Aortic smooth muscle cell (primary cell): ENCODE results near the gene NATD1. TPM values are rescaled to one million over a fixed set of nuclear protein-coding genes. Genes with fewer than 3 reads are reported as not detected.

ENCODE experiments used
- total RNA-seq: library from RNA; depleted of rRNA; stranded (reverse); fragments of >200 nt; gene quantifications from 2 replicates; pipeline ENCODE4 v1.2.3, GENCODE V29; 2014

NATD1 gene
- 1.6 and 3.1 TPM in 2 replicates for total RNA-seq

DNA sequence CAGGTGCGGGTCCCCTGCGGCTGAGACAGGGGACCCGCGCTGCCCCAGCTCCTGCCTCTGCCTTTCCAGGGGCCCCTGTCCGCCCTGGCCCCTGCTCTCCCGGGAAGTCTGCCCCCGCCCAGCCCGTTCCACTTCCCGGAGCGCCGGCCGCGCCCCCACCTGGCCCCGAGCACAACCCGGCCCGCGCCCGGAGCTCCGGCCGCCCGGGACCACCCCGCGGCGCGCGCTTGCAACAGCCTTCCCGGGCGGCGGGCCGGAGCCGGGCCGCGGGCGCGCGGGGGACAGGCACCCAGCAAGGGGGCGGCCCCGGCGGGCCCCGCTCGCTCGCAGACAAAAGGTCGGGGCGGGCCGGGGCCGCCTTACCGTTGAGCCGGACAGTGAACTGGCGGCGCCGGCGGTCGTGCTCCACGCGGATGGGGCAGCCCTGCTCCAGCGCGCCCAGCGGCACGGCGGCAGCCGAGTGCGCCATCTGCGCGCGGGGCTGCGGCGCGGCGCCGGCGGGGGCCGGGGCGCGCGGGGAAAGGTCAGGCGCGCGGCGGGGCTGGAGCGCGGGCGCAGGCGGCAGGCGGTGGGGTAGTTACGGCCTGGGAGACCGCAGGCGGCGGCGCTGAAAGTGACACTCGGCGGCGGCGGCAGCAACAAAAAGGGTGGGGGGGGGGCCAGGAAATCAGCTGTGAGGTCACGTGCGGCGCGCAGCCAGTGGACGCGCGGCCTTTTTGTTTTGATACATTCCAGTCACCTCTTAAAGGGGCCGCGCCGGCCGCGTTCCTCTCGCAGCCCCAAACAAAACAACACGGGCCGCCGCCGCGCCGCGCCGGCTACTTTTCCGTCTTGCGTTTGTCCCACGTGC, at the start of gene NATD1:
TSS of gene NATD1 (minus strand) at position 615 of the 850 bp plus-strand sequence. CDS start at position 469, 146 bp downstream.

GRCh38 chr17:21284319-21285163, 31.3 kb upstream of the NATD1 start, which contains the start of gene MAP2K3:
Gene MAP2K3 (plus strand): TSS chr17:21284711. CDS start chr17:21284921, 210 bp downstream.

DNA sequence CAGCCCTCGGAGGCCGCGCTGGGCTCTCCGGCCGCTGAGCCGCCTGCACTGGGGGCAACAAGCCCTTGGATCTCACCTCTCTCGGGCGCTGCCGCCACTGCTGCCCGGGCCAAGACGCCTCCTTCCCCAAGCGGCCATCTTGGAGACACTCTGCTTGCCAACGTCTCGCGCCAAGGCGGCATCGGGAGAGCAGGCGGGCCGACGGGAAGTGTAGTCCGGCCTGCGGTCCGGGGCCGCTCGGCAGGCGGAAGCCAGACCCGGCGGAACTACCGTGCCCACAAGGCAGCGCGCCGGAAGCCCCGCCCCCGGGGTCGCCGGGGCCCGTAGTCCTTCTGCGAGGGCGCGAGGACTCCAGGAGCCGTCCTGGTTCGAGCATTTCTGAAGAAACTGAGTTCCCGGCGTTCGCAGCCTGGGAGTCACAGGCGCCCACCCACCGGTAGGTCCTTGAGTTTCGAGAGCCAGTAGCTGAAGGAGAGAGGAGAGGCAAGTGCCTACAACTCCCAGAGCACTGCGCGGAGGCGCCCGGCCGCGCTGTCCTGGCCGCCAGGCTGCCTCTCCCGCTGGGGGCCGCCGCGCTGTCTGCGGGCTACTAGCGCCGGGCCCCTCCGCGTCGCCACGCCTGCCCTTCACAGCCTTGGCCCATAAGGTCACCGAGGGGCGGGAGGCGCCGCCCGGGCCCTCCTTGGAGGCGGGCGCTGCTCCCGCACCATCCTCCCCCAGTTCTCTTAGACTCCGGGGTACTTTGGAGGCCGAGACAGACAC, 39.0 kb downstream of the NATD1 start, which contains the start of gene TMEM11:
TSS of gene TMEM11 (minus strand) at position 147 of the 762 bp plus-strand sequence. CDS start at position 138, 9 bp downstream.

Other genes starting within 250 kb of the NATD1 start
- 229 and 263 TPM in 2 replicates for gene USP22, start 210.4 kb downstream of the NATD1 start, total RNA-seq
- 20.0 and 24.7 TPM in 2 replicates for gene DHRS7B, start 126.4 kb downstream of the NATD1 start, total RNA-seq
- gene TMEM11, start 39.2 kb downstream of the NATD1 start, total RNA-seq: 11.7 and 16.2 TPM in 2 replicates
- gene MAP2K3, start 31.3 kb upstream of the NATD1 start, total RNA-seq: 18.9 and 26.5 TPM in 2 replicates
- gene KCNJ12, start 122.9 kb upstream of the NATD1 start, total RNA-seq: 0.19 and 0.26 TPM in 2 replicates